Parathyroid adenoma (tissue), 2 donors: ENCODE data around the gene L3MBTL2.

Source experiments
- H2AFZ ChIP-seq: fragments of 300-600 bp; sonication (generic); one replicate; pipeline ENCODE4 v1.7.0; 2017; ENCODE audit warnings: antibody characterized with exemption, mild to moderate bottlenecking
- H3K27ac ChIP-seq: fragments of 300-600 bp; sonication (generic); one replicate; pipeline ENCODE4 v1.7.0; 2017
- H3K27me3 ChIP-seq: fragments of 300-600 bp; sonication (generic); one replicate; pipeline ENCODE4 v1.7.0; 2017; ENCODE audit warnings: low read length; ENCODE audit not compliant: control insufficient read depth, insufficient read depth
- H3K36me3 ChIP-seq: fragments of 300-600 bp; sonication (generic); one replicate; pipeline ENCODE4 v1.7.0; 2017; ENCODE audit warnings: low read length; ENCODE audit not compliant: control insufficient read depth, insufficient read depth
- H3K4me1 ChIP-seq: fragments of 300-600 bp; sonication (generic); one replicate; pipeline ENCODE4 v1.7.0; 2017; ENCODE audit warnings: control low read depth
- H3K4me2 ChIP-seq: fragments of 300-600 bp; sonication (generic); one replicate; pipeline ENCODE4 v1.7.0; 2017; ENCODE audit warnings: low read length
- H3K4me3 ChIP-seq: fragments of 300-600 bp; sonication (generic); one replicate; pipeline ENCODE4 v1.7.0; 2017; ENCODE audit warnings: low read depth, low read length
- H3K79me2 ChIP-seq: fragments of 300-600 bp; sonication (generic); one replicate; pipeline ENCODE4 v1.7.0; 2017; ENCODE audit warnings: control low read depth
- H3K9ac ChIP-seq: fragments of 300-600 bp; sonication (generic); one replicate; pipeline ENCODE4 v1.7.0; 2017; ENCODE audit warnings: mild to moderate bottlenecking
- H3K9me3 ChIP-seq: fragments of 300-600 bp; sonication (generic); one replicate; pipeline ENCODE4 v1.7.0; 2017; ENCODE audit warnings: low read length; ENCODE audit not compliant: control insufficient read depth
- TF ChIP-seq, protein P1 (sequence below): fragments of 300-600 bp; sonication (generic); IDR thresholded peaks from one replicate; pipeline ENCODE4 v1.7.0; 2017; ENCODE audit warnings: antibody characterized with exemption, mild to moderate bottlenecking
- donor health status: primary hyperparathyroidism.

L3MBTL2 gene

DNA sequence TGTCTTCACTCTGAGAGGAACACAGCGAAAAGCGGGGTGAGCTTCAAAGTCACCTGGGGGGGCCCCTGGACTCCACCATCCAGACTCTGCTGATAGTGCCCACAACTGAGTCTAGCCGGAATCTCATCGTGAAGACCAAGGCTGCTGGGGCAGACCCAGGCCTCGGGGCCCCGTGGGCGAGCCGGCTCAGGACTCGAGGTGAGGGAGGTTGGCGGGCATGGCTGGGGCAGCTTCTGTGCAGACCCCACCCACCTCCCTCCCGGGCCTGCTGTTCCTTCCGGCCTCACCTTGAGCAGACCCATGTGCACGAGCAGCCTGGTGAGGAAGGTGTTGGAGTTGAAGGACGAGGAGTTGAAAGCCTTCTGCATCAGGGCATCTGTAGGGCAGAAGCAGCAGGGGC lies 44.3 kb downstream of the L3MBTL2 start:
- no peak overlapping the region for H3K27ac ChIP-seq
- no peaks in the 10 kb centered on the region for H3K36me3 ChIP-seq
- no peak overlapping the region for H3K9ac ChIP-seq
- H3K27me3 ChIP-seq, result no peaks in the 10 kb centered on the region
- TF ChIP-seq, protein P1, sequence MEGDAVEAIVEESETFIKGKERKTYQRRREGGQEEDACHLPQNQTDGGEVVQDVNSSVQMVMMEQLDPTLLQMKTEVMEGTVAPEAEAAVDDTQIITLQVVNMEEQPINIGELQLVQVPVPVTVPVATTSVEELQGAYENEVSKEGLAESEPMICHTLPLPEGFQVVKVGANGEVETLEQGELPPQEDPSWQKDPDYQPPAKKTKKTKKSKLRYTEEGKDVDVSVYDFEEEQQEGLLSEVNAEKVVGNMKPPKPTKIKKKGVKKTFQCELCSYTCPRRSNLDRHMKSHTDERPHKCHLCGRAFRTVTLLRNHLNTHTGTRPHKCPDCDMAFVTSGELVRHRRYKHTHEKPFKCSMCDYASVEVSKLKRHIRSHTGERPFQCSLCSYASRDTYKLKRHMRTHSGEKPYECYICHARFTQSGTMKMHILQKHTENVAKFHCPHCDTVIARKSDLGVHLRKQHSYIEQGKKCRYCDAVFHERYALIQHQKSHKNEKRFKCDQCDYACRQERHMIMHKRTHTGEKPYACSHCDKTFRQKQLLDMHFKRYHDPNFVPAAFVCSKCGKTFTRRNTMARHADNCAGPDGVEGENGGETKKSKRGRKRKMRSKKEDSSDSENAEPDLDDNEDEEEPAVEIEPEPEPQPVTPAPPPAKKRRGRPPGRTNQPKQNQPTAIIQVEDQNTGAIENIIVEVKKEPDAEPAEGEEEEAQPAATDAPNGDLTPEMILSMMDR, result no peak
- H3K4me3 ChIP-seq, result no peak overlapping the region
- no peaks in the 10 kb centered on the region for H3K9me3 ChIP-seq
- no peaks in the 10 kb centered on the region for H3K79me2 ChIP-seq
- H3K4me1 ChIP-seq, result no peaks in the 10 kb centered on the region
- H3K4me2 ChIP-seq, result no peak overlapping the region
- H2AFZ ChIP-seq, result no peak overlapping the region

DNA sequence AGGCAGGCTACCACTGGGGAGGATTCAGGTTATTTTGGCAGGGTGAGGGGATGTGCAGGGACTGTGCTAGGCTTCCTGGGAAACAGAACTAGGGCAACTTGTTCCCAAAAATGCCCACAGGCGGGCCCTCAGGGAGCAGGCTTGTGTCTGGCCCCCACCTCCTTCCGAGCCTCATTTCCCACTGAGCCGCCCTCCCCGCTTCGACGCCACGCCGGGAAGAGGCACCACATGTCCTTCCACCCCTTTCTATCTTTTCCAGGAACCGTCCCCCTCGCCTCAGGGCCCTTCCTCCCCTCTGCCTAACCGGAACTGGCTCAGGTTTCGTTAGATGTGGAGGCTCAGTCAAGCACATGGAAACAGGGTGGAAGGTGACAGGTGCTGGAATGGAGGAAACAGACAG lies 45.0 kb downstream of the L3MBTL2 start:
- H3K27ac ChIP-seq, result no peak overlapping the region
- no peaks in the 10 kb centered on the region for H3K9me3 ChIP-seq
- no peaks in the 10 kb centered on the region for H3K27me3 ChIP-seq
- H3K4me3 ChIP-seq, result no peak overlapping the region
- H2AFZ ChIP-seq, result no peak overlapping the region
- TF ChIP-seq, protein P1, result no peak
- no peaks in the 10 kb centered on the region for H3K36me3 ChIP-seq
- H3K79me2 ChIP-seq, result no peaks in the 10 kb centered on the region
- H3K4me2 ChIP-seq, result no peak overlapping the region
- no peaks in the 10 kb centered on the region for H3K4me1 ChIP-seq
- no peak overlapping the region for H3K9ac ChIP-seq

DNA sequence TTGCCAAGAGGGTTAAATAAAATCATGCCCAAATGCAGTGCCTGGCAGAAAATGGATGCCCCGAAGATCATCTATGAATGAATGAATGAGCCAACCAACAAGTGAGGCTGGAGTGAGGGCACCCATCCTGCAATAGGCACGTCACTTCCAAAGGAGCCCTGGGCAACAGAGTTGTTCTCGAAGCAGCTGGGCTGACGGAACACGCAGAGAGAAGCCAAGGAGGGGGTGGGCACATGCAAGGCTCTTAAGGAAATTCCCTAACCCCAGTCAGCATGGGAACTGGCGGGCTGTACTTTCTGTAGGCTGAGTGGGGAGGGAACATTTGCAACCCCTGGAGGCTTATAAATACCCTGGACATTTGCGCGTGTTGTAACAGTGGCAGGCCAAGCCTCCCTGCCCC lies 47.3 kb downstream of the L3MBTL2 start:
- Histone ChIP-seq H3K4me2 (no peak overlapping the region), H3K36me3 (no peaks in the 10 kb centered on the region), H3K4me3 (no peak overlapping the region), H3K27ac (no peak overlapping the region), H3K27me3 (no peaks in the 10 kb centered on the region), H2AFZ (no peak overlapping the region), H3K4me1 (no peaks in the 10 kb centered on the region), H3K9me3 (no peaks in the 10 kb centered on the region), H3K79me2 (no peaks in the 10 kb centered on the region), H3K9ac (no peak overlapping the region)
- TF ChIP-seq, protein P1, result no peak

DNA sequence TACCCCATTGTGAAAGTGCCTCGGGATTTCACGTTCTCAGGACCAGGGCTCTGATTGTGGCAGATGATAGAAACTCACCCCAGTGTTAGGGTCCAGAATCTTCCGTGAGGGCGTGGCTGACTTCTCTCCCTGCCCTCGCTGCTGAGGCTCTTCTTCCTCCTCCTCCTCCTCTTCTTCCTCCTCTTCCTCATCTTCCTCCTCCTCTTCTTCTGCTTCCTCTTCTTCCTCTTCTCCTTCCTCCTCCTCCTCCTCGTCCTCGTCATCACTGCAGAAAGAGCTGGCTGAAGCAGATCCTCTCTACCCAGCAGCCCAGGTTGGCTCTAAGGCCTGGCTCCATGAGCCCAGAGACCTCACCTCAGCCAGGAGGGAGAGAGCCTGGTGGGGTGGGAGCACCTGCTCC lies 49.1 kb downstream of the L3MBTL2 start:
- TF ChIP-seq, protein P1, result no peak
- no peaks in the 10 kb centered on the region for H3K4me1 ChIP-seq

More for the DNA sequence above, 49.1 kb downstream of the L3MBTL2 start:
- Histone ChIP-seq H3K79me2 (no peaks in the 10 kb centered on the region), H2AFZ (no peak overlapping the region), H3K4me3 (no peak overlapping the region), H3K36me3 (no peaks in the 10 kb centered on the region), H3K27me3 (no peaks in the 10 kb centered on the region), H3K9me3 (no peaks in the 10 kb centered on the region), H3K4me2 (no peak overlapping the region), H3K27ac (no peak overlapping the region), H3K9ac (no peak overlapping the region)
